Right atrium auricular region (tissue), 2 donors: ENCODE measurements around the gene PPT2. TPM values are rescaled to one million over a fixed set of nuclear protein-coding genes. Genes with fewer than 3 reads are reported as not detected.

ENCODE experiments used
- DNase-seq: peaks from one replicate; pipeline ENCODE4 v3.0.0-alpha.2; 2019; ENCODE audit warnings: low spot score
- H3K27ac ChIP-seq, 2 donors: fragments of 200-600 bp; sonication (generic); 1 replicate in 1 of 2; 2 replicates in 1 of 2; pipeline ENCODE4 v1.5.1; 2016 to 2019
- H3K27me3 ChIP-seq, 2 donors: fragments of 200-600 bp; sonication (generic); one replicate each; pipeline versions ENCODE4 v1.5.1 to v1.6.0; 2017 to 2019
- H3K36me3 ChIP-seq: fragments of 200-600 bp; sonication (generic); one replicate; pipeline ENCODE4 v1.5.1; 2016
- H3K4me1 ChIP-seq, 2 donors: fragments of 200-600 bp; sonication (generic); one replicate each; pipeline versions ENCODE4 v1.5.1 to v1.6.0; 2017 to 2019
- H3K4me3 ChIP-seq, 2 donors: fragments of 200-600 bp; sonication (generic); 1 replicate in 1 of 2; 2 replicates in 1 of 2; pipeline ENCODE4 v1.5.1; 2017 to 2019; ENCODE audit warnings: mild to moderate bottlenecking in 1 of 2, moderate library complexity in 1 of 2
- H3K9me3 ChIP-seq, 2 donors: fragments of 200-600 bp; sonication (generic); one replicate each; pipeline ENCODE4 v1.5.1; 2019
- total RNA-seq, 2 donors: library from RNA; depleted of rRNA; stranded (reverse); fragments of >200 nt; gene quantifications; one replicate each; pipeline ENCODE4 v1.1.0, GENCODE V29; 2016
- TF ChIP-seq, protein P1 (sequence below), 2 donors: fragments of 200-600 bp; sonication (generic); IDR thresholded peaks; one replicate each; pipeline ENCODE4 v1.5.1; 2019; ENCODE audit warnings: antibody characterized with exemption in 2 of 2

The PPT2 gene
- total RNA-seq, 2 donors from 2014 or later = 19.5 to 27.0 TPM

DNA sequence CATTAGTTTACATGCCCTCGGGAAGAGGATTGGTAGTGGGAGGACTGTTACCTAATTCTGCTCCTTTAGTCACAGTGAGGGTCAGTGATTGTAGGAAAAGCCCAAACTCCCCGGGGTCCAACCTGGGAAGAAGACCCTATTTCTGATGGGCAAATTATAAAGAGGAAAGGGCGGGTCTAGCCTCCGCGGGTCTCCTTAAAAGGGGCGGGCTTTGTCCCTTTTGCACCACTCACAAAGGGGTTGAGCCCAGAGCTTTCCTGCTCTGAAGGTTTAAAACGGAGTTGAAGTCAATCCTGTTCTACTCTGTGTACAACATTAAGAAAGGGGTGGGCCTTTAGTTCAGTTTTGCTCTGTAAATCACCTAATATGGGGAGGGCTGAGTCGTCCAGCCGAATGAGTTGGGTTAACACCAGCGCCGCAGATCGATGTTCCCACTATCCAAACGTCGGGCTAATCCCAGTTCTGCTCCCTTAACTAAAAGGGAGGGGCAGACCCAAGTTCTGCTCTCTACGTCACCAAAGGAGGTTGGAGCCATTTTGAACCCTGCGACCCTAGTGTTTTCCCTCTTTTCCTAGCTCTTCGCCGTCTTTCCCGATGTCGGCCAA, 23.3 kb downstream of the PPT2 start:
- no peak for DNase-seq
- Histone ChIP-seq H3K36me3 (peaks cover 20% of the 10 kb centered on the region), H3K27me3 (no peaks in the 10 kb centered on the region), H3K27ac (peak overlapping the region; percentile 92 to 94), H3K9me3 (no peaks in the 10 kb centered on the region), H3K4me1 (peaks cover 0 to 61% of the 10 kb centered on the region in 2 donors), H3K4me3 (peak overlapping the region; percentile 88 to 95)
- TF ChIP-seq, protein P1, sequence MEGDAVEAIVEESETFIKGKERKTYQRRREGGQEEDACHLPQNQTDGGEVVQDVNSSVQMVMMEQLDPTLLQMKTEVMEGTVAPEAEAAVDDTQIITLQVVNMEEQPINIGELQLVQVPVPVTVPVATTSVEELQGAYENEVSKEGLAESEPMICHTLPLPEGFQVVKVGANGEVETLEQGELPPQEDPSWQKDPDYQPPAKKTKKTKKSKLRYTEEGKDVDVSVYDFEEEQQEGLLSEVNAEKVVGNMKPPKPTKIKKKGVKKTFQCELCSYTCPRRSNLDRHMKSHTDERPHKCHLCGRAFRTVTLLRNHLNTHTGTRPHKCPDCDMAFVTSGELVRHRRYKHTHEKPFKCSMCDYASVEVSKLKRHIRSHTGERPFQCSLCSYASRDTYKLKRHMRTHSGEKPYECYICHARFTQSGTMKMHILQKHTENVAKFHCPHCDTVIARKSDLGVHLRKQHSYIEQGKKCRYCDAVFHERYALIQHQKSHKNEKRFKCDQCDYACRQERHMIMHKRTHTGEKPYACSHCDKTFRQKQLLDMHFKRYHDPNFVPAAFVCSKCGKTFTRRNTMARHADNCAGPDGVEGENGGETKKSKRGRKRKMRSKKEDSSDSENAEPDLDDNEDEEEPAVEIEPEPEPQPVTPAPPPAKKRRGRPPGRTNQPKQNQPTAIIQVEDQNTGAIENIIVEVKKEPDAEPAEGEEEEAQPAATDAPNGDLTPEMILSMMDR (IDR thresholded peaks at IDR 0.05) = no peak

DNA sequence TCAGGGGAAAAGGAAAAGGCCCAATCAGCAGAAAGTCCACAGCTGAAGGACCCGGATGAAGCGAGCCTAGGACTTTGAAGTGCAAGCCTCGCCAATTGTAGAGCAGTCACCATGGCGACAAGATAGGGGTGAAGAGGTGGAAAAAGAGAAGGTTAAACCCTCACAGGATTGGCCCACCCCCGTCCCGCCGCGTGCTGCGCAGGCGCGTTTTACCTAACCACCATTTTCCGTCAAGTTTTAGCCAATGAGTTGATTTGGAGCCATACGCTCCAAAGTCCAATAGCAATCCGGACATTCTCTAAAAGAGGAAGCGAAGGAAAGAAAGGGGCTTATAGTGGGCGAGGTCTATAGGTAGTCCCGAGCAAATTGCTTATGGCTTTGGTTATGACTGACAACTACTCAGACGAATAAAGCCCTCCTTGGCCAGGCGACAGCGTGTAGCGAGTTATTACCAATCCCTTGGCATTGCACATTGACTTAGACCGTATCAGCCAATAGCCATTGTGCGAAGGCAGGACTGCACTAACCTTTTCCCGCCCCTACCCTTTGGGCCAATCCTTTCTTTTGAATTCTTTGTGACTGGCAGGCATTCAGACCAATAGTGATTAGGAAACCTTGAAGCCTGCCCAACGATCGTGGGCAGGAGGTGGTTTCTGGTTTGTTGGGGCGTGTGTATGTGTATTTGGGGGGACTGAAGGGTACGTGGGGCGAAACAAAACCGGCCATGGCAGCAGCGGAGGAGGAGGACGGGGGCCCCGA, 24.0 kb downstream of the PPT2 start, which contains the start of gene RNF5:
TSS of gene RNF5 (plus strand) at position 618 of the 759 bp plus-strand sequence. CDS start at position 725, 107 bp downstream.
- H3K36me3 ChIP-seq = peaks cover 25% of the 10 kb centered on the region
- no peaks in the 10 kb centered on the region for H3K9me3 ChIP-seq
- TF ChIP-seq, protein P1 (IDR thresholded peaks at IDR 0.05) = no peak
- H3K27me3 ChIP-seq = no peaks in the 10 kb centered on the region
- peaks cover 0 to 61% of the 10 kb centered on the region in 2 donors for H3K4me1 ChIP-seq
- H3K4me3 ChIP-seq = peak within 1 kb of the TSS; percentile 88 to 95
- peak within 1 kb of the TSS; percentile 92 to 94 for H3K27ac ChIP-seq
- DNase-seq = peak; percentile 99

DNA sequence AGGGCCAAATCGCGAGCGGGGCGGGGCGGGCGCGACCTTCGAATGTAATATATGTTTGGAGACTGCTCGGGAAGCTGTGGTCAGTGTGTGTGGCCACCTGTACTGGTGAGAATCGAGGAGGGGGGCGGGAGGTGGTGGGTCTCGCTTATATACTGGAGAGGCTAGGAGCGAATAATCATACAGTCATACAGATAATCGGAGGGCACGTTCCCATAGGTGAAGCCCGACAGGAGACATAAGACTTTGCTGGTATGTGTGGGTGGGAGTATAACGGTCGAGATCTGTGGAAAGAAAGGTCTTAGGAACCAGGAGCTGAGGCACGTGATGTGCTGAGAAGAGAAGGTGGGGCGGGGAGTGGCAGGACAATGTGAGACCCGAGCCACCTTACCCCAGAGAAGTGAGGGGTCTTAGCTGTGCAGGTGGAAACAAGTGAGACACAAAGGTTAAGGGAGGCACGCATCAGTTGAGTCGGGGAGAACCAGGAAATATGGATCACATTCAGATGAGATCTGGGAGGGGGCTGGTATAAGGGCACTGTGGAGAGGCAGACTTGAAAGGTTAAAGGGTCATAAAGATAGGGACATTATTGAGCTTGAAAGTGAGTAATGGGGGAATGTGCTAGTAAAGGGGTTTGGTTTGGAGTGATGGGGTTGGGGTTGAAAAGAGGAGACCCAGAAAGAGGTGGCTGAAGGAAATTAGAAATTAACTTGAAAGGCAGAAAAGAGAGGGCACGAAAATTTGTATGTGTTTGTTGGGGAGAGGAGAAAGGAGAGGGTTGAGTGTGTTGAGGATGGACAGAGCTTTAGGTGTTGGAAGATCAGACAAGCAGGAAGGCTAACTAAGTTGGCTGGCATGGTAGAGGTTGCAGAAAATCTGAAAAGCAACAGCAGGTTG, 24.9 kb downstream of the PPT2 start:
- peak overlapping the region; percentile 92 to 94 for H3K27ac ChIP-seq
- peaks cover 0 to 67% of the 10 kb centered on the region in 2 donors for H3K4me1 ChIP-seq
- TF ChIP-seq, protein P1 (IDR thresholded peaks at IDR 0.05) = no peak
- peak overlapping the region; percentile 88 to 95 for H3K4me3 ChIP-seq
- peaks cover 28% of the 10 kb centered on the region for H3K36me3 ChIP-seq
- H3K27me3 ChIP-seq = no peaks in the 10 kb centered on the region
- no peak for DNase-seq
- H3K9me3 ChIP-seq = no peaks in the 10 kb centered on the region

DNA sequence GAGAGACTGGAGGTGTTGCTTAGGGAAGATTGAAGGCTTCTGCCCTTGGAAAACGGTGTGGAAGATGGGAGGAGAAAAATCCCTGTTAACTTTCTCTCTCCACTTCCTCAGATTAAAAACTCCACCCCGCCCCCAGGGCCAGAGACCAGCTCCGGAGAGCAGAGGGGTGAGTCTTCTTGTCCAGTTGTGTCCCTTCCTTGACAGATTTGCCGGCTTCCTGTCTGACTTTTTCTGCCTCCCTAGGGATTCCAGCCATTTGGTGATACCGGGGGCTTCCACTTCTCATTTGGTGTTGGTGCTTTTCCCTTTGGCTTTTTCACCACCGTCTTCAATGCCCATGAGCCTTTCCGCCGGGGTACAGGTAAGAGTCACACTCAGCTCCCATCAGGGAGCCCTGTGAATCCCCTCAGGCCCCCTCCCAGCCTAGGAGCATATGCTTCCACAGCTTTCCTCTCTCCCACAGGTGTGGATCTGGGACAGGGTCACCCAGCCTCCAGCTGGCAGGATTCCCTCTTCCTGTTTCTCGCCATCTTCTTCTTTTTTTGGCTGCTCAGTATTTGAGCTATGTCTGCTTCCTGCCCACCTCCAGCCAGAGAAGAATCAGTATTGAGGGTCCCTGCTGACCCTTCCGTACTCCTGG, 25.9 kb downstream of the PPT2 start:
- H3K36me3 ChIP-seq = peaks cover 28% of the 10 kb centered on the region
- peaks cover 0 to 69% of the 10 kb centered on the region in 2 donors for H3K4me1 ChIP-seq
- no peaks in the 10 kb centered on the region for H3K27me3 ChIP-seq
- peak overlapping the region; percentile 92 to 94 for H3K27ac ChIP-seq
- TF ChIP-seq, protein P1 (IDR thresholded peaks at IDR 0.05) = no peak
- DNase-seq = no peak
- no peak overlapping the region for H3K4me3 ChIP-seq
- no peaks in the 10 kb centered on the region for H3K9me3 ChIP-seq

DNA sequence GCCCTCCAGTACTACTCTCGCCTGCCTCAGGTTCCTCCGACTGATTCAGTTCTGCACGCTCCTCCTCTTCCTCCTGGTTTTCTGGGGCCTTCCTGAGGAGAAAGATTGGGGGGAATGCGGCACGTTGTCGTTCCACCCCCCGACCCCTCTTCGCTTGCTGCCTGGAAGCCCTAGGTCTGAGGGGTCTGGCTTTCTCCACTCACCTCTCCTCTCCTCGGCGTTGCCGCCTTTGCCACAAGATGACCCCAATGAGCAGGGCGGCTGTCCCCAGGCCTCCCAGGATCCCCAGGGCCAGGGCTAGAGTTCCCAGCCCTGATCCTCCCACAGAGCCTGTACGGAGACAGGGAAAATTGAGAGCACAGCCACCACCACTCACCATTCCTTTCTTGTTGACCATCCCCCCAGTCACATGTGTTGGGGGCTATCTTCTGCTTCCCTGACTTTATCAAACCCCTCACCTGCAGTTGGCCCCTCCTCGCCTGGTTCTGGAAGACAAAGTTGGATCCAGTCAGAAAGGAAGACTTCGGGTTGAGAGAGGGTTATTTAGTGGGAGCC, 27.3 kb downstream of the PPT2 start:
- H3K27ac ChIP-seq = no peak overlapping the region
- no peaks in the 10 kb centered on the region for H3K9me3 ChIP-seq
- TF ChIP-seq, protein P1 (IDR thresholded peaks at IDR 0.05) = no peak
- no peak overlapping the region for H3K4me3 ChIP-seq
- DNase-seq = no peak
- peaks cover 30% of the 10 kb centered on the region for H3K36me3 ChIP-seq
- H3K27me3 ChIP-seq = no peaks in the 10 kb centered on the region
- H3K4me1 ChIP-seq = peaks cover 0 to 67% of the 10 kb centered on the region in 2 donors
